Muscle layer of duodenum (tissue), 2 donors: ENCODE results near the gene NRSN2.
"Not testable (repeated sequence)": the region's sequence is repeated elsewhere in the genome, so short reads cannot be mapped to it uniquely, and the experiment has no call there.

Experiments used
- H3K27ac ChIP-seq: one replicate; pipeline ENCODE4 v1.7.0; 2013; ENCODE audit warnings: mild to moderate bottlenecking, low read length
- H3K27me3 ChIP-seq: one replicate; pipeline ENCODE4 v1.7.0; 2013; ENCODE audit warnings: low read depth, mild to moderate bottlenecking, control low read depth, low read length
- H3K36me3 ChIP-seq, 2 donors: one replicate each; pipeline ENCODE4 v1.7.0; 2013; ENCODE audit warnings: low read length in 2 of 2, control low read depth in 1 of 2, mild to moderate bottlenecking in 1 of 2; ENCODE audit not compliant: insufficient read depth in 2 of 2, control insufficient read depth in 1 of 2
- H3K4me1 ChIP-seq, 2 donors: one replicate each; pipeline ENCODE4 v1.7.0; 2013; ENCODE audit warnings: low read length in 2 of 2, mild to moderate bottlenecking in 2 of 2, control low read depth in 1 of 2, moderate library complexity in 1 of 2; ENCODE audit not compliant: insufficient read depth in 2 of 2, control insufficient read depth in 1 of 2
- H3K4me3 ChIP-seq, 2 donors: one replicate each; pipeline ENCODE4 v1.7.0; 2013; ENCODE audit warnings: low read length in 2 of 2, low read depth in 1 of 2, mild to moderate bottlenecking in 1 of 2
- H3K9me3 ChIP-seq, 2 donors: one replicate each; pipeline ENCODE4 v1.7.0; 2013; ENCODE audit warnings: low read length in 2 of 2, control low read depth in 1 of 2, mild to moderate bottlenecking in 1 of 2; ENCODE audit not compliant: control insufficient read depth in 1 of 2
- donor health status: healthy.

Gene NRSN2

DNA sequence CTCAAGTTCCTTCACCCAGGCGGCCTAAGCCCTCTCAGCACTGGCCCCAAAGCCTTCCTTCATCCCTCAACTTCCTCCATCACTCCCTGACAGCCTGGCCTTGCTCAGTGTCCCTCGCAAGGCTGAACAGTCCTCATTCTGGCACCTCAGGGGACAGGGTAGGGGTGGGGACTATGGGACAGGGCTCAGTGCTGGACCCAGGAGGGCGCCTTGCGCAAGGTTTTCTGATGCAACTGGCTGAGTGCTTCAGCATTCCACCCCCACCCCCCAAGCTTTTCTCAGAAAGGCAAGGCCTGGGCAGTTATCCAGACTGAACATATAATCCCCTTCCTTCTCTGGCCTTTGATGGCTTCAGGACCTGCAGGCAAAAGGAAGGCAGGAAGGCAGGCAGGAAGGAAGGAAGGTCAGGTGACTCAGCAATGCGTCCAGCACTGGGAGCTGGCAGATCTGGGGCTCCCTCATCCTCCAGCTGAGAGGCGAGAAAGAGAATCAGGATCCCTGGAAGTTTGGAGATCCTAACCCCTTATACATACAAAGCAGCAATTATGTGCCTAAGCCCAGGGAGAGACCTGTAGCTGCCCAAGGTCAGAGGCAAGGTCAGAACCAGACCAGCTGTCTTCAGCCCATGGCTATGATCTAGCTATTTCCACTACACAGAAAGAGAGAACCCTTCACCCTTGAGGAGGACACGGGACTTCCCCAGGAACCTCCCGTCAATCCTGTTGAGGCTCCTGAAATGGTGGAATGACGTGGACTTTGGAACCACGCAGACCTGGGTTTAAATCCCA is 25.0 kb downstream of the NRSN2 start:
- Histone ChIP-seq H3K27ac (no peak overlapping the region), H3K9me3 (no peaks in the 10 kb centered on the region), H3K27me3 (no peaks in the 10 kb centered on the region), H3K4me3 (no peak overlapping the region), H3K36me3 (no peaks in the 10 kb centered on the region), H3K4me1 (no peaks in the 10 kb centered on the region)

DNA sequence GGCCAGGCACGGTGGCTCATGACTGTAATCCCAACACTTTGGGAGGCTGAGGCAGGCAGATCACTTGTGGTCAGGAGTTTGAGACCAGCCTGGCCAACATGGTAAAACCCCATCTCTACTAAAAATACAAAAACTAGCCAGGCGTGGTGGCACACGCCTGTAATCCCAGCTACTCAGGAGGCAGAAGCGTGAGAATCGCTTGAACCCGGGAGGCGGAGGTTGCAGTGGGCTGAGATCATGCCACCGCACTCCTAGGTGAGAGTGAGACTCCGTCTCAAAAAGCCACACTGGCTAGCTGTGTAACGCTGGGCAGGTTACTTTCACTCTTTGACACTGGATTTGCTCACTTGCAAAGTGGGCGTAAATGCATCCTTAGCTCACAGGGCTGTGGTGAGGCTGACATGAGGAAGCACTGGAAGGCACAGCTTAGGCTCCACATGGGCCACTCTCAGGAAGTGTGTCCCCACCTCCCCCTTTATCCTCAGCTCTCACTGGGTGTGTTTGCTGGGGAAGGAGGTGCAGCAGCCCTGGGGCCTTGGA is 25.7 kb downstream of the NRSN2 start:
- not testable (repeated sequence) for H3K9me3 ChIP-seq, H3K4me3 ChIP-seq, H3K4me1 ChIP-seq, H3K27ac ChIP-seq, H3K36me3 ChIP-seq, H3K27me3 ChIP-seq

DNA sequence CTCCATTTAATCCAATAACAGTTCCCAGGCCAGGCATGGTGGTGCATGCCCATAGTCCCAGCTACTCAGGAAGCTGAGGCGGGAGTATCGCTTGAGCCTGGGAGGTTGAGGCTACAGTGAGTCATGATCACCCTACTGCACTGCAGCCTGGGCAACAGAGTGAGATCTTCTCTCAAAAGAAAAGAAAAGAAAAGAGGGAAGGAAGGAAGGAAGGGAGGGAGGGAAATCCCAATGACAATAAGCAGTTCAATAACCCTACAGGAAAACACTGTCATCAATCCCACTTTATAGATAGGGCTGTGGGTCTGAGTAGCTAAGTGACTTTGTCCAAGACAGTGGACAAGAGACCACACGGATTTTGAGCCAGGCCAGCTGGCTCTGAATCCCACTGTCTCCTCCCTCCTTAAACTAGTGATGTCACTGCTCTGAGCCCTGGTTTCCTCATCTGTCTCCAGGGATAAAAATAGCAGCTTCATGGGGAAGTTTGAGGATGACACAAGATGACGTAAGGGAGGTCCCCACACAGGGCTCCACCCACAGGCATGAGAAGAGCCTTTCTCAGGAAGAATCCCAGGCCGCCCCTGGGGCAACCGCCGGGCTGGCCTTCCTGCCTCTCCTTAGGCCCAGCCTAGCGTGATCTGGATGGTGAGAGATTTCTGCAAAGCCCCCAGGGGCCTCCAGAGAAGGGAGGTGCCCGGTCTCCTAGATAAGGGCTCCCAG is 26.4 kb downstream of the NRSN2 start:
- Histone ChIP-seq H3K36me3 (no peaks in the 10 kb centered on the region), H3K27me3 (no peaks in the 10 kb centered on the region), H3K4me1 (no peaks in the 10 kb centered on the region), H3K4me3 (no peak overlapping the region), H3K9me3 (no peaks in the 10 kb centered on the region), H3K27ac (no peak overlapping the region)

DNA sequence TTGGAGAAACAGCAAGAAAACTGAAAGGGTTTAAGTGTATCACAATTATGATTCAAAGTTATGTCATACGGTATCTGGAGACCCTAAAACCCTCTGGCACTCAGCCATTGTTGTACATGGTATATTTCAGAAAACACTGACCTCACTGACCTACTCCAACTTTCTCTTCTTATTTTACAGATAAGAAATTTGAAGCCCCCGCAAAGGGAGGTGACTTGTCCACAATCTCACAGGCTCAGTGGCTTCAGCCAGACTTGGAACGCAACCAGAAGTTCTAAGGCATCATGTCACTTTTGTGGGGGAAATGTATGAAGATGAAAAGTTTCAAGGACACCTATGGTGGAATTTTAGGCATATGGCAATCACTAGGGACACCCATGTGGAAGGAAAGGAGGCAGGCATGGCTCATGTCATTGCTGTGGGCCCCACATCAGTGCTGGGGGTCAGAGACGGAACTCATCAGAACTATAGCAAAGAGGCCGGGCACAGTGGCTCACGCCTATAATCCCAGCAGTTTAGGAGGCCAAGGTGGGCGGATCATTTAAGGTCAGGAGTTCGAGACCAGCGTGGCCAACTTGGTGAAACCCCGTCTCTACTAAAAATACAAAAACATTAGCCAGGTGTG is 28.5 kb downstream of the NRSN2 start:
- no peaks in the 10 kb centered on the region for H3K27me3 ChIP-seq
- H3K9me3 ChIP-seq, result no peaks in the 10 kb centered on the region
- no peaks in the 10 kb centered on the region for H3K36me3 ChIP-seq
- no peak overlapping the region for H3K4me3 ChIP-seq
- no peak overlapping the region for H3K27ac ChIP-seq
- H3K4me1 ChIP-seq, result no peaks in the 10 kb centered on the region

DNA sequence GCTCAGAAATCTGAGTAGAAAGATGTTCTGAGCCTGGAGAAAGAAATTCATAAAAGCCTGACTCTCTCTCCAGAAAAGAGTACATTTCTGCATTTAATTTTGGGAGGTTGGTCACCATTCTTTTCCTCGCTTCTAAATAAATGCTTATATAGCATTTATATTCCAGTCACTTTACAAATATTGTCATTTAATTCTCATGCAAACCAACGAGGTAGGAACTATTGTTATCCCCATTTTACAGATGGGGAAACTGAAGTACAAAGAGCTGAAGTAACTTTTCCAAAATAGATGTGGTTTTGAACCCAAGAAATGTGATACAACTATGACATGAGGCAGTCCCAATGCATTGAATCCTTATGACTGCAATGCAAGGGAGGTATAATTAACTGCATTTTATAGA is 29.2 kb downstream of the NRSN2 start:
- H3K9me3 ChIP-seq, result no peaks in the 10 kb centered on the region
- H3K4me1 ChIP-seq, result no peaks in the 10 kb centered on the region
- H3K27ac ChIP-seq, result no peak overlapping the region
- no peaks in the 10 kb centered on the region for H3K27me3 ChIP-seq
- no peak overlapping the region for H3K4me3 ChIP-seq
- H3K36me3 ChIP-seq, result no peaks in the 10 kb centered on the region

DNA sequence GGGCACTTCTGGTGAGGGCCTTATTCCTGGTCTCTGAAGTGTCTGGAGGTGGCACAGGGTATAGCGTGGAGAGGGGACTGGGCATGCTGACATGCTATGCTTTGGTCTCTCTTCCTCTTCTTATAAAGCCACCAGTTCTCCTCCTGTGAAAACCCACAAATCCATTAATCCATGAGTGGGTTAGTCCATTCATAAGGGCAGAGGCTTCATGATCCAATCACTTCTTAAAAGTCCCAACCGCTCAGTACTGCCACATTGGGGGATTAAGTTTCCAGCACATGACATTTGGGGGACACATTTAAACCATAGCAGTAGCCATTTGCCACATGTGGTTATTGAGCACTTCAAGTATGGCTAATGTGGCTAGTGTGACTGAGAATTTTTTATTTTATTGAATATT is 29.8 kb downstream of the NRSN2 start:
- H3K27me3 ChIP-seq, result no peaks in the 10 kb centered on the region
- H3K36me3 ChIP-seq, result no peaks in the 10 kb centered on the region
- H3K4me1 ChIP-seq, result peaks cover 0 to 5% of the 10 kb centered on the region in 2 donors
- no peaks in the 10 kb centered on the region for H3K9me3 ChIP-seq
- H3K27ac ChIP-seq, result no peak overlapping the region
- no peak overlapping the region for H3K4me3 ChIP-seq

DNA sequence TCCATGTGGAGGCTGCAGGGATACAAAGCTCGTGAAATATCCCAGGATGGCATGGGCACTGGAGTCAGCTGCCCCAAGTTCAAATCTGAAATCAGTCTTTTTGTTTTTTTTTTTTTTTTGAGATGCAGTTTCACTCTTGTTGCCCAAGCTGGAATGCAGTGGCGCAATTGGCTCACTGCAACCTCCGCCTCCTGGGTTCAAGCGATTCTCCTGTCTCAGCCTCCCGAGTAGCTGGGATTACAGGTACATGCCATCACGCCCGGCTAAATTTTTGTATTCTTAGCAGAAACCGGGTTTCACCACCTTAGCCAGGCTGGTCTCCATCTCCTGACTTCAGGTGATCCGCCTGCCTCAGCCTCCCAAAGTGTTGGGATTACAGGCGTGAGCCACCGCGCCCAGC is 30.7 kb downstream of the NRSN2 start:
- not testable (repeated sequence) for H3K27me3 ChIP-seq, H3K27ac ChIP-seq, H3K9me3 ChIP-seq, H3K4me1 ChIP-seq, H3K4me3 ChIP-seq, H3K36me3 ChIP-seq

DNA sequence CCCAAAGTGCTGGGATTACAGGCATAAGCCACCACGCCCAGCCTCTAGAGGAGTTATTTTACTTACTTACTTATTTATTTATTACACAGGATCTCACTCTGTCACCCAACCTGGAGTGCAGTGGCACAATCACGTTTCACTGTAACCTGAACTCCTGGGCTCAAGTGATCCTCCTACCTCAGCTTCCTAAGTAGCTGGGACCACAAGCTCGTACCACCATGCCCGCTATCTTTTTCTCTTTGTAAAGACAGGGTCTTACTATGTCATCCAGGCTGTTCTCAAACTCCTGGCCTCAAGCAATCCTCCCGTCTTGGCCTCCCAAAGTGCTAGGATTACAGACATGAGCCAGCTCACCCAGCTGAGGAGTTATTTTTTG is 32.0 kb downstream of the NRSN2 start:
- peaks cover 0 to 5% of the 10 kb centered on the region in 2 donors for H3K4me1 ChIP-seq
- H3K4me3 ChIP-seq, result no peak overlapping the region
- no peaks in the 10 kb centered on the region for H3K9me3 ChIP-seq
- no peak overlapping the region for H3K27ac ChIP-seq
- H3K27me3 ChIP-seq, result no peaks in the 10 kb centered on the region
- H3K36me3 ChIP-seq, result no peaks in the 10 kb centered on the region

DNA sequence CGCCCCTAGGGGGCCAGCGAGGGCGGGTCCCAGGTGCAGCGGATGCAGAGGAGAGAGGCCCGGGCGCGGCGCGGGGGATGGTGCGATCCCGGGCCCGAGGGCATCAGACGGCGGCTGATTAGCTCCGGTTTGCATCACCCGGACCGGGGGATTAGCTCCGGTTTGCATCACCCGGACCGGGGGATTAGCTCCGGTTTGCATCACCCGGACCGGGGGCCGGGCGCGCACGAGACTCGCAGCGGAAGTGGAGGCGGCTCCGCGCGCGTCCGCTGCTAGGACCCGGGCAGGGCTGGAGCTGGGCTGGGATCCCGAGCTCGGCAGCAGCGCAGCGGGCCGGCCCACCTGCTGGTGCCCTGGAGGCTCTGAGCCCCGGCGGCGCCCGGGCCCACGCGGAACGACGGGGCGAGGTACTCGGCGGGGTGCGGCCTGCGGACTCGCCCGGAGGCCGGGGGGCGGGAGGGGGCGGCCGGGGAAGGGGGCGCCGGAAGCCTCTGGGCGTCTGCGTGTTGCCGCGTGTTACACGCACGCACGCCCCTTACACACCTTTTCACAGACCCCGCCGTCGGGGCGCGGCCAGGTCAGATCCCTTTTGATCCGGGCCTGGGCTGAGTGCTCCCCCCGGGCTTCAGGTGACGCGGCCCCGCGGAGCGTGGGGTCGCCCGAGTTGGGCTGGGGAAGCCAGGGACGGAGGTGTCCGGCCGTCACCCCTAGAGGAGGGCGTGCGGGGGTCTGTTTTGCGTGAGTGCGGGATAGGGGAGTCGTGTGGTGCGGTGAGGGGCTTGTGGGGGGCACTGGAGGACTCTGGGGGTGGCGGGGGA is 34.1 kb downstream of the NRSN2 start:
- no peak overlapping the region for H3K27ac ChIP-seq
- no peaks in the 10 kb centered on the region for H3K27me3 ChIP-seq
- no peaks in the 10 kb centered on the region for H3K36me3 ChIP-seq
- peak overlapping the region; percentile 42 to 72 for H3K4me3 ChIP-seq
- H3K4me1 ChIP-seq, result peaks cover 0 to 5% of the 10 kb centered on the region in 2 donors
- no peaks in the 10 kb centered on the region for H3K9me3 ChIP-seq

DNA sequence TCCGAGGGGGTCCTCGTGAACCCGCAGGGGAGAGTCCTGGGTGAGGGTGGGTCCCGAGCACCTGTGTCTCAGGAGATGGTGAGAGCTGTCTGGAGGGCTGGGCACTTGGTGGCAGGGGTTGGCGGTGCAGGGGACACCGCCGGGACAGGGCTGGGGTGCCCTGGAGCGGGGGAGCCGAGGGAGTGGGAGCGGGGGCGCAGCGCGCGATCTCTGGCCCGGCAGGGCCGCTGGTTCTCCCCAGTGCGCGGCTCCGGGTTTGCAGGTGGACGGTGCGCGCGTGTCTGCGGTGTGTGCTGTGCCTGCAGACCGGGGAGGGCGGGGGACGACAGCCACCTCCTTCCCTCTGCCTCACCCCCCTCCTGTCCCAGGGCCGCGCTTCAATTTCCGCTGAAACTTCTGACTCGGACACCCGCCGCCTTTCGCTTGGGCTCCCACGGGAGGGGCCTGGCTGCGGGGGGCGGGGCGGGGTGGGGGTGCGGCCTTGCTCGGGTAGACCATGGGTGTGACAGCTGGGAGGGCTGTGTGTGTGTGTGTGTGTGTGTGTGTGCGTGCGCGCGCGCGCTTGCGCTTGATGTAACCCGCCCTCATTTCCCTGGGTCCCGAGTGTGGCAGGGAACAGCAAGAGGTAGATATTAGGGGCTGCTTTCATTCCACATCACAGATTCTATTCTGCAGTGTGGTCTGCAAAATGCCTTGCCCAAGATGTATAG is 34.8 kb downstream of the NRSN2 start:
- H3K36me3 ChIP-seq, result no peaks in the 10 kb centered on the region
- H3K27me3 ChIP-seq, result no peaks in the 10 kb centered on the region
- H3K4me1 ChIP-seq, result peaks cover 0 to 5% of the 10 kb centered on the region in 2 donors
- no peak overlapping the region for H3K27ac ChIP-seq
- peak overlapping the region; percentile 42 to 72 for H3K4me3 ChIP-seq
- no peaks in the 10 kb centered on the region for H3K9me3 ChIP-seq
